HG03432 (cell line): ENCODE results near the gene SLC29A1.

Experiments used
- ATAC-seq: cut with Tn5 transposase; IDR thresholded peaks from one replicate; pipeline ENCODE4 v1.9.1; 2021; ENCODE audit warnings: mild to moderate bottlenecking, moderate library complexity; ENCODE audit not compliant: unreplicated experiment

The SLC29A1 gene

GRCh38 chr6:44277763-44278162, 54.4 kb downstream of the SLC29A1 start:
- ATAC-seq, result no peak

DNA sequence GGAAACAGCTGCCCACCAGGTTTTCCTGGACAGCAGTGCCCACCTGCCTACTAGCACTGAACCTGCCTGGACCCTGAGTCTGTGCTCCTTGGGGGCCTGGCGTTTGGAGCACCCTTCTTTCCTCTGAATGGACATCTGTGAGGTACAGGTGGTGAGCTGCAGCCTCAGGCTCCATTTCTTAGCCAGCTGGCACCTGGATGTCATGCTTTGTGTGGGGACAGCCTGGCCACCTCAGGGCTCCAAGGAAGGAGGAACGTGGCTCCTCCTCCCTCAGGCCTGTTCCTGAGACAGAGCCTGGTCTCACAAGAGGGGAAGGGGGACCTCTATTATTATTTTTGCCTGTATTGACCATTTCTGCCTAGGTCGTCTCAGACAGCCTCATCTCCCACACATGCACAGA, 54.9 kb downstream of the SLC29A1 start:
- no peak for ATAC-seq

DNA sequence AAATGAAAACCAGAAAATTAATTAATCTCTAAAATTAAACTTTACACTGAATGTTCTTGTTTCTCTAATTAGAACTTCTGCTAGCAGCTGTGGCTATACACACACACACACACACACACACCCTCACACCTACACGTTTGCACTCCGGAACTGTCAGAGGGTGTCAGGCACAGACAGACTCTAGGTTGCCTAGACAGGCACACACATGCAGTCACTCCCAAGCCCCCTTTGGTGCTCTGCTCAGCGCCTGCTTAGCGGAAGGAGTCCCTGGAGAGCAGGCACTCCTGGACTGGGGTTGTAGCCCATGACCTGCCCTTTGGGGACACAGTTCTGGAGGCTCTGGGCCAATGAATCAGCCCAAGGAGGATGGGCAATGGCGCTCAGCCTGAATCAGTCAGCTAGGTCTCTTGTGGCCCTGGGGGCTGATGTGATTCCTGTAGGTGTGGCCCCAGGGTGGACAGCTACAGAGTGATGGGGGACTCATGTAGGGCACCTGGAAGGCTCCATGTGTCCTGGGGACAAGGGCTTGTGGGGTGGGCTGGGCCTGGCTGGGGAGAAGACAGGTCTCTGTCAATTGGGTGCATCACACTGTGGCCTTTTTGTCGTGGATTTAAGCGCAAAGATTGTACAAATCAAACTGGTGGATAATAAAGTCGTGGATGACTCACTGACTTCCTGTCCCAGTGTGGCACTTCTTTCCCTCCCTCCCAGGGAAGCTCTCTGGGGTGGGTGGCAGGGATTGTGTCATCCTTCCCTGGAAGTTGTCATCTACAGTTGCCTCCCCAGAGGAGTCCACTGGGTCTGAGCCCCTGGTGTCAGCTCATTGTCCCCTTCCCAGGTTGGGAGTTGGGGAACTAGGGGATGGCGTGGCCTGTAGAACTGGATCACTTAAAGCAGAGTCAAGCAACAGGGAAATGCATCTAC, 55.6 kb downstream of the SLC29A1 start:
- no peak for ATAC-seq
